ENCODE results near the gene CDON. TPM values are rescaled to one million over a fixed set of nuclear protein-coding genes. Genes with fewer than 3 reads are reported as not detected.

The CDON gene
- polyA plus RNA-seq, 1 of the 3 experiments (the other 2 are of a cell fraction) = 3.7 TPM

DNA sequence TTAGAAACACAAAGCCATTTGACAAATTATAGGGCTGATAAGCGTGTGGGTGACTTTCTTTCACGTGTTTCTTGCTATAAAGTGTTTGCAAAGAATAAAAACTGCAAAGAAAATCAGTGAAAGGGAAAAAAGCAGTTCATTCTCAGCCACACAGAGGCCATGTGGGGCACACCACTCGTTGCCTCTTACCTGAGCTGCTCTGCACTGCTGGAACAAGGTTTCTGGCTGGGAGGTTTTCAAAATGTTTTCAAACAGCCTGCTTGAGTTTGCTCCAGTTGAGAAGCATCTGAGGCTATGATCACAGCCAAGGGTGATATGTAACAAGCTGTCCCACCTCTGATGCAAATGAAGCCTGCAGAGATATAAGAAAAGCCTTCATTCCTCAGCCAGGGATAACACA lies 131.6 kb downstream of the CDON start (continued):
- TF ChIP-seq TAF1 (IDR thresholded peaks at IDR 0.05; ENCODE audit: borderline replicate concordance, low read depth, low read length) (no peak), NFIC (IDR thresholded peaks at IDR 0.05; ENCODE audit: borderline replicate concordance) (no peak), TEAD4 (IDR thresholded peaks at IDR 0.05; ENCODE audit: borderline replicate concordance, insufficient read depth) (no peak), ZBTB33 (IDR thresholded peaks at IDR 0.05; ENCODE audit: borderline replicate concordance, low read depth) (no peak)

GRCh38 chr11:125930076-125930450 lies 132.6 kb downstream of the CDON start:
- POLR2A ChIA-PET = no interaction called here
- TF ChIP-seq, protein P1, sequence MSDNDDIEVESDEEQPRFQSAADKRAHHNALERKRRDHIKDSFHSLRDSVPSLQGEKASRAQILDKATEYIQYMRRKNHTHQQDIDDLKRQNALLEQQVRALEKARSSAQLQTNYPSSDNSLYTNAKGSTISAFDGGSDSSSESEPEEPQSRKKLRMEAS (IDR thresholded peaks at IDR 0.05; ENCODE audit: low read depth) = no peak
- no peak for TF ChIP-seq SMC3 (IDR thresholded peaks at IDR 0.05; ENCODE audit: low read depth, low read length)
- no peak for TF ChIP-seq GATA2 (CRISPR knock-in tag; IDR thresholded peaks at IDR 0.05)
- no peak for TF ChIP-seq RCOR1 (IDR thresholded peaks at IDR 0.05; ENCODE audit: low read length)
- no peak for TF ChIP-seq FOXM1 (IDR thresholded peaks at IDR 0.05; ENCODE audit: low read depth)
- no peak for TF ChIP-seq FOXJ3 (CRISPR knock-in tag; IDR thresholded peaks at IDR 0.05)
- no peak for TF ChIP-seq MEF2A (IDR thresholded peaks at IDR 0.05; ENCODE audit: borderline replicate concordance, low read depth)
- TF ChIP-seq RXRA (IDR thresholded peaks at IDR 0.05; ENCODE audit: borderline replicate concordance, low read depth) = no peak
- no peak for TF ChIP-seq REST (IDR thresholded peaks at IDR 0.05; ENCODE audit: low read depth, low read length)
- no peak for TF ChIP-seq IRF3 (IDR thresholded peaks at IDR 0.05; ENCODE audit: low read depth, low read length)
- TF ChIP-seq NFIC (IDR thresholded peaks at IDR 0.05; ENCODE audit: borderline replicate concordance) = no peak
- no peak for TF ChIP-seq RFX5 (IDR thresholded peaks at IDR 0.05; ENCODE audit: low read length)
- TF ChIP-seq, protein P2, sequence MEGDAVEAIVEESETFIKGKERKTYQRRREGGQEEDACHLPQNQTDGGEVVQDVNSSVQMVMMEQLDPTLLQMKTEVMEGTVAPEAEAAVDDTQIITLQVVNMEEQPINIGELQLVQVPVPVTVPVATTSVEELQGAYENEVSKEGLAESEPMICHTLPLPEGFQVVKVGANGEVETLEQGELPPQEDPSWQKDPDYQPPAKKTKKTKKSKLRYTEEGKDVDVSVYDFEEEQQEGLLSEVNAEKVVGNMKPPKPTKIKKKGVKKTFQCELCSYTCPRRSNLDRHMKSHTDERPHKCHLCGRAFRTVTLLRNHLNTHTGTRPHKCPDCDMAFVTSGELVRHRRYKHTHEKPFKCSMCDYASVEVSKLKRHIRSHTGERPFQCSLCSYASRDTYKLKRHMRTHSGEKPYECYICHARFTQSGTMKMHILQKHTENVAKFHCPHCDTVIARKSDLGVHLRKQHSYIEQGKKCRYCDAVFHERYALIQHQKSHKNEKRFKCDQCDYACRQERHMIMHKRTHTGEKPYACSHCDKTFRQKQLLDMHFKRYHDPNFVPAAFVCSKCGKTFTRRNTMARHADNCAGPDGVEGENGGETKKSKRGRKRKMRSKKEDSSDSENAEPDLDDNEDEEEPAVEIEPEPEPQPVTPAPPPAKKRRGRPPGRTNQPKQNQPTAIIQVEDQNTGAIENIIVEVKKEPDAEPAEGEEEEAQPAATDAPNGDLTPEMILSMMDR (IDR thresholded peaks at IDR 0.05) = no peak
- no peak for TF ChIP-seq USF1 (IDR thresholded peaks at IDR 0.05; ENCODE audit: borderline replicate concordance, low read depth)
- no peak overlapping the region for H3K4me2 ChIP-seq
- no peak overlapping the region for H3K4me3 ChIP-seq (ENCODE audit: low read depth in 2 of 2, low read length in 1 of 2)
- H3K36me3 ChIP-seq (replicated peaks in 1 of 2; ENCODE audit: control insufficient read depth in 1 of 2, insufficient read depth in 2 of 2, low read length in 1 of 2) = no peaks in the 10 kb centered on the region
- 0 out of 2 replicates have a peak, but pooled peaks cover 6% of the 10 kb centered on the region for H3K27me3 ChIP-seq (ENCODE audit: insufficient read depth)
- no peak overlapping the region for H2AFZ ChIP-seq (ENCODE audit: low read depth)
- 86% methylated on average over 10 of the region's 11 CpGs for WGBS (ENCODE audit: low lambda C conversion rate)
- H3K27ac ChIP-seq (ENCODE audit: low read depth in 2 of 2, low read length in 1 of 2) = no peak overlapping the region
- CTCF ChIA-PET = interaction anchor here (1.4 to 4.2 kb wide), 3 partner anchors 12 to 264 kb away, joined by 6 to 26 read pairs (median 18); no protein-coding TSS in a partner anchor
- H3K9me3 ChIP-seq = no peaks in the 10 kb centered on the region
- no peaks in the 10 kb centered on the region for H3K79me2 ChIP-seq (ENCODE audit: insufficient read depth)
- H3K9me2 ChIP-seq = no peaks in the 10 kb centered on the region
- no peak for DNase-seq
- H3K4me1 ChIP-seq (ENCODE audit: control insufficient read depth in 1 of 2, insufficient read depth in 2 of 2, low read depth in 1 of 2, low read length in 1 of 2) = peaks cover 0 to 20% of the 10 kb centered on the region in 2 experiments; a peak in 2 of 4 replicates
- no peak overlapping the region for H3K9ac ChIP-seq
- H4K20me1 ChIP-seq (ENCODE audit: insufficient read depth) = no peaks in the 10 kb centered on the region
- H3F3A ChIP-seq (replicated peaks; ENCODE audit: insufficient read depth) = no peaks in the 10 kb centered on the region
